ENCODE data around the gene KARS1.
A peak's percentile ranks its signal among the peaks of the same experiment; 100 is the strongest.

KARS1 gene

GRCh38 chr16:75620326-75621169 is 26.9 kb downstream of the KARS1 start:
- TF ChIP-seq CTCF (IDR thresholded peaks at IDR 0.05; ENCODE audit: insufficient read depth, low read depth, low read length, missing control alignments), result no peak
- no peak overlapping the region for H3K4me3 ChIP-seq (ENCODE audit: low read length)
- no peak for DNase-seq (ENCODE audit: low read depth)

- H3K4me3 ChIP-seq (ENCODE audit: low read length), result no peak overlapping the region
- no peak for DNase-seq (ENCODE audit: low read depth)
- no peak for TF ChIP-seq CTCF (IDR thresholded peaks at IDR 0.05; ENCODE audit: insufficient read depth, low read depth, low read length, missing control alignments)
Observed at GRCh38 chr16:75618780-75619179, 28.7 kb downstream of the KARS1 start.

GRCh38 chr16:75617121-75617520 is 30.3 kb downstream of the KARS1 start:
- no peak overlapping the region for H3K4me3 ChIP-seq (ENCODE audit: low read length)
- no peak for DNase-seq (ENCODE audit: low read depth)
- no peak for TF ChIP-seq CTCF (IDR thresholded peaks at IDR 0.05; ENCODE audit: insufficient read depth, low read depth, low read length, missing control alignments)

- DNase-seq (ENCODE audit: low read depth), result no peak
- no peak for TF ChIP-seq CTCF (IDR thresholded peaks at IDR 0.05; ENCODE audit: insufficient read depth, low read depth, low read length, missing control alignments)
- no peak overlapping the region for H3K4me3 ChIP-seq (ENCODE audit: low read length)
Observed at GRCh38 chr16:75616521-75617010, 30.9 kb downstream of the KARS1 start.

GRCh38 chr16:75615619-75616018 is 31.8 kb downstream of the KARS1 start:
- no peak for DNase-seq (ENCODE audit: low read depth)
- no peak for TF ChIP-seq CTCF (IDR thresholded peaks at IDR 0.05; ENCODE audit: insufficient read depth, low read depth, low read length, missing control alignments)
- H3K4me3 ChIP-seq (ENCODE audit: low read length), result no peak overlapping the region

GRCh38 chr16:75614066-75614897 is 33.2 kb downstream of the KARS1 start:
- DNase-seq (ENCODE audit: low read depth), result peak; percentile 41
- TF ChIP-seq CTCF (IDR thresholded peaks at IDR 0.05; ENCODE audit: insufficient read depth, low read depth, low read length, missing control alignments), result no peak
- no peak overlapping the region for H3K4me3 ChIP-seq (ENCODE audit: low read length)
